ENCODE measurements around the gene MYEF2. TPM values are rescaled to one million over a fixed set of nuclear protein-coding genes. Genes with fewer than 3 reads are reported as not detected.
A peak's percentile ranks its signal among the peaks of the same experiment; 100 is the strongest.

MYEF2 gene
- total RNA-seq, 4 donors from 2014 or later = 5.1 to 44.6 (median 10.1) TPM

DNA sequence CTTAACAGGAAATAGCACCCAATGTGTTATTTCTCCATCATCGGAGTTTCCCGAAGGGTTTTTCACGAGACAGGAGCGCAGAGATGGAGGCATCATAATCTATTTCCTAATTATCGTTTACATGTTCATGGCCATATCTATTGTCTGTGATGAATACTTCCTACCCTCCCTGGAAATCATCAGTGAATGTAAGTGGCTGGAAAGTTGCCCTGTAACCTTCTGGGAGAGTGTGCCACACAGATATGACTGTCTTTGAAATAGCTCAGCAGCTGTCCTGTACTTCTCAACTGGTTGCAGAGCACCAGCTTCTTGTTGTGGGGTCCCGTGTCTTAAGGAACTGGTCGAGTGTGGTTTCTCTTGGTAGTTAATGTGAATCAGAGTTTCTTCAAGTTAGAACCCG is 56.2 kb downstream of the MYEF2 start:
- H3K27ac ChIP-seq = no peak overlapping the region
- TF ChIP-seq, protein P1, sequence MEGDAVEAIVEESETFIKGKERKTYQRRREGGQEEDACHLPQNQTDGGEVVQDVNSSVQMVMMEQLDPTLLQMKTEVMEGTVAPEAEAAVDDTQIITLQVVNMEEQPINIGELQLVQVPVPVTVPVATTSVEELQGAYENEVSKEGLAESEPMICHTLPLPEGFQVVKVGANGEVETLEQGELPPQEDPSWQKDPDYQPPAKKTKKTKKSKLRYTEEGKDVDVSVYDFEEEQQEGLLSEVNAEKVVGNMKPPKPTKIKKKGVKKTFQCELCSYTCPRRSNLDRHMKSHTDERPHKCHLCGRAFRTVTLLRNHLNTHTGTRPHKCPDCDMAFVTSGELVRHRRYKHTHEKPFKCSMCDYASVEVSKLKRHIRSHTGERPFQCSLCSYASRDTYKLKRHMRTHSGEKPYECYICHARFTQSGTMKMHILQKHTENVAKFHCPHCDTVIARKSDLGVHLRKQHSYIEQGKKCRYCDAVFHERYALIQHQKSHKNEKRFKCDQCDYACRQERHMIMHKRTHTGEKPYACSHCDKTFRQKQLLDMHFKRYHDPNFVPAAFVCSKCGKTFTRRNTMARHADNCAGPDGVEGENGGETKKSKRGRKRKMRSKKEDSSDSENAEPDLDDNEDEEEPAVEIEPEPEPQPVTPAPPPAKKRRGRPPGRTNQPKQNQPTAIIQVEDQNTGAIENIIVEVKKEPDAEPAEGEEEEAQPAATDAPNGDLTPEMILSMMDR (IDR thresholded peaks at IDR 0.05) = no peak
- no peak for TF ChIP-seq POLR2A (IDR thresholded peaks at IDR 0.05)
- no peaks in the 10 kb centered on the region for H3K27me3 ChIP-seq
- H3K36me3 ChIP-seq = no peaks in the 10 kb centered on the region
- no peak overlapping the region for H3K4me3 ChIP-seq
- H3K9me3 ChIP-seq = no peaks in the 10 kb centered on the region
- no peak for DNase-seq
- no peaks in the 10 kb centered on the region for H3K4me1 ChIP-seq

GRCh38 chr15:48120745-48121144 is 57.4 kb downstream of the MYEF2 start, which contains the start of gene SLC24A5:
Gene SLC24A5 (plus strand): TSS chr15:48120990. CDS start chr15:48121045, 55 bp downstream.
- Histone ChIP-seq H3K4me1 (no peaks in the 10 kb centered on the region), H3K27me3 (no peaks in the 10 kb centered on the region), H3K9me3 (no peaks in the 10 kb centered on the region), H3K4me3 (no peak within 1 kb of the TSS), H3K36me3 (no peaks in the 10 kb centered on the region), H3K27ac (no peak within 1 kb of the TSS)
- TF ChIP-seq, protein P1 (IDR thresholded peaks at IDR 0.05) = no peak
- no peak for TF ChIP-seq POLR2A (IDR thresholded peaks at IDR 0.05)
- DNase-seq = no peak

DNA sequence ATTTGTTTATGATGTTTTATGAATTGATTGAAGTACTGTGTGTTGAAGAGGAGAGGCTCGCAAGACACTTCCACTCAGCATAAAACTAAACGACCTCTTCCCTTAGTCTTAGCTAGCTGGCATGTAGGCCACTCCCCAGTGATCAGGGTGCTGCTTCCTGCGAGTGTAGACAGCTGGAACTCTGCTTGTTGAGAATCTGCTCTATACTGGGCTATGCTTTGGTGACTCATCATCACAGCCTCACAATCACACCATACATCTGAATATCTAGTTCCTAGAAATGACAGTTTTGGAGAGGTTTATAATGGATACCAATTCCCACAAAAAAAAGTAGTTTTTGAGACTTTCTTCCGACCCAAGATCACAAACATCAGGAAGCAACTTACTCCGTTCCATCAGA is 58.8 kb downstream of the MYEF2 start:
- Histone ChIP-seq H3K4me1 (no peaks in the 10 kb centered on the region), H3K9me3 (no peaks in the 10 kb centered on the region), H3K36me3 (no peaks in the 10 kb centered on the region), H3K27me3 (no peaks in the 10 kb centered on the region), H3K4me3 (no peak overlapping the region), H3K27ac (no peak overlapping the region)
- TF ChIP-seq POLR2A (IDR thresholded peaks at IDR 0.05) = no peak
- TF ChIP-seq, protein P1 (IDR thresholded peaks at IDR 0.05) = no peak
- DNase-seq = no peak

GRCh38 chr15:48112242-48112641 is 65.9 kb downstream of the MYEF2 start:
- Histone ChIP-seq H3K4me1 (no peaks in the 10 kb centered on the region), H3K27ac (no peak overlapping the region), H3K9me3 (no peaks in the 10 kb centered on the region), H3K36me3 (no peaks in the 10 kb centered on the region), H3K4me3 (no peak overlapping the region), H3K27me3 (no peaks in the 10 kb centered on the region)
- no peak for DNase-seq
- no peak for TF ChIP-seq POLR2A (IDR thresholded peaks at IDR 0.05)
- TF ChIP-seq, protein P1 (IDR thresholded peaks at IDR 0.05) = peak in 1 of 6 experiments; percentile 26

GRCh38 chr15:48109856-48110531 is 68.1 kb downstream of the MYEF2 start:
- Histone ChIP-seq H3K4me1 (no peaks in the 10 kb centered on the region), H3K36me3 (no peaks in the 10 kb centered on the region), H3K9me3 (no peaks in the 10 kb centered on the region), H3K27me3 (no peaks in the 10 kb centered on the region), H3K4me3 (no peak overlapping the region), H3K27ac (no peak overlapping the region)
- DNase-seq = no peak
- TF ChIP-seq, protein P1 (IDR thresholded peaks at IDR 0.05) = no peak
- no peak for TF ChIP-seq POLR2A (IDR thresholded peaks at IDR 0.05)
